Smooth muscle cell (in vitro differentiated cells): Measurements from ENCODE around the gene MMS19. TPM values are rescaled to one million over a fixed set of nuclear protein-coding genes. Genes with fewer than 3 reads are reported as not detected.

Experiments used
- DNase-seq: peaks from one replicate; lab custom pipeline; 2025; ENCODE audit not compliant: unreplicated experiment; lab: John Stamatoyannopoulos, UW
- H2AFZ ChIP-seq: fragments of 200-600 bp; sonication (generic); 2 replicates; pipeline ENCODE4 v1.6.0; 2016; ENCODE audit warnings: antibody characterized with exemption, low read depth, mild to moderate bottlenecking
- H3F3A ChIP-seq: fragments of 200-600 bp; sonication (generic); 2 replicates; pipeline ENCODE4 v1.6.0; 2017; ENCODE audit warnings: antibody characterized with exemption, low read depth
- H3K27ac ChIP-seq: fragments of 200-600 bp; sonication (generic); 2 replicates; pipeline ENCODE4 v1.5.1; 2016; ENCODE audit warnings: low read depth, mild to moderate bottlenecking
- H3K27me3 ChIP-seq: fragments of 200-600 bp; sonication (generic); 2 replicates; pipeline ENCODE4 v1.6.1; 2016; ENCODE audit warnings: low read depth, mild to moderate bottlenecking
- H3K36me3 ChIP-seq: fragments of 200-600 bp; sonication (generic); 2 replicates; pipeline ENCODE4 v1.5.1; 2016; ENCODE audit warnings: low read depth
- H3K4me1 ChIP-seq: fragments of 200-600 bp; sonication (generic); 2 replicates; pipeline ENCODE4 v1.5.1; 2016; ENCODE audit warnings: low read depth
- H3K4me2 ChIP-seq: fragments of 200-600 bp; sonication (generic); 2 replicates; pipeline ENCODE4 v1.6.0; 2016; ENCODE audit warnings: mild to moderate bottlenecking
- H3K4me3 ChIP-seq: fragments of 200-600 bp; sonication (generic); 2 replicates; pipeline ENCODE4 v1.5.1; 2016; ENCODE audit warnings: mild to moderate bottlenecking
- H3K79me2 ChIP-seq: fragments of 200-600 bp; sonication (generic); 2 replicates; pipeline ENCODE4 v1.6.0; 2016; ENCODE audit warnings: low read depth, mild to moderate bottlenecking
- H3K9ac ChIP-seq: fragments of 200-600 bp; sonication (generic); 2 replicates; pipeline ENCODE4 v1.6.0; 2016; ENCODE audit warnings: low read depth
- H3K9me3 ChIP-seq: fragments of 200-600 bp; sonication (generic); replicated peaks from 2 replicates; pipeline ENCODE4 v1.5.1; 2016; ENCODE audit warnings: low read depth
- H4K20me1 ChIP-seq: fragments of 200-600 bp; sonication (generic); 2 replicates; pipeline ENCODE4 v1.6.0; 2016; ENCODE audit warnings: low read depth
- CTCF ChIP-seq: fragments of 200-600 bp; sonication (generic); IDR thresholded peaks from 2 replicates; pipeline ENCODE4 v1.5.1; 2017; ENCODE audit warnings: borderline replicate concordance, mild to moderate bottlenecking, antibody characterized with exemption; ENCODE audit not compliant: insufficient read depth, poor library complexity, severe bottlenecking
- WGBS: methylation state at CpG from one replicate; pipeline ENCODE4 v1.1.7; 2016; ENCODE audit warnings: low lambda C conversion rate; 5-methylcytosine and 5-hydroxymethylcytosine counted together
- polyA plus RNA-seq: library from polyadenylated mRNA; unstranded; fragments of >200 nt; fragmentation: Nextera tagmentation; extraction: Ambion mirVana; gene quantifications from 2 replicates; pipeline ENCODE4 v1.2.1, GENCODE V29; 2016
- total RNA-seq: library from RNA; depleted of rRNA; stranded (reverse); fragments of >200 nt; gene quantifications from 2 replicates; pipeline ENCODE4 v1.2.3, GENCODE V29; 2014

The MMS19 gene
- total and polyA plus RNA-seq, 2 experiments from 2014 or later: 76.8 to 97.9 TPM

- Histone ChIP-seq H3K4me2 (no peak overlapping the region), H3K27me3 (no peaks in the 10 kb centered on the region), H3K27ac (peak overlapping the region; percentile 49), H3K9ac (no peak overlapping the region), H4K20me1 (peaks cover 63% of the 10 kb centered on the region), H3F3A (peaks cover 23% of the 10 kb centered on the region), H3K4me3 (no peak overlapping the region), H3K79me2 (peaks cover 23% of the 10 kb centered on the region), H3K36me3 (peaks cover 5% of the 10 kb centered on the region), H3K9me3 (no peaks in the 10 kb centered on the region), H3K4me1 (peaks cover 3% of the 10 kb centered on the region), H2AFZ (no peak overlapping the region)
- DNase-seq: no peak
- WGBS: 85% methylated on average over 3 of the region's 3 CpGs
- no peak for TF ChIP-seq CTCF
These were observed 43.7 kb downstream of the MMS19 start for GRCh38 chr10:97454330-97455036.

GRCh38 chr10:97452352-97452751, 45.9 kb downstream of the MMS19 start:
- Histone ChIP-seq H3K79me2 (peaks cover 44% of the 10 kb centered on the region), H2AFZ (no peak overlapping the region), H3K36me3 (no peaks in the 10 kb centered on the region), H3K4me3 (no peak overlapping the region), H3K27ac (no peak overlapping the region), H3K27me3 (no peaks in the 10 kb centered on the region), H3K4me1 (peaks cover 5% of the 10 kb centered on the region), H3K9me3 (no peaks in the 10 kb centered on the region), H3K4me2 (no peak overlapping the region), H3F3A (peaks cover 17% of the 10 kb centered on the region), H3K9ac (no peak overlapping the region), H4K20me1 (peaks cover 77% of the 10 kb centered on the region)
- WGBS: 97% methylated on average over 6 of the region's 6 CpGs
- no peak for DNase-seq
- TF ChIP-seq CTCF: no peak

- no peak for TF ChIP-seq CTCF
These were observed 46.6 kb downstream of the MMS19 start for GRCh38 chr10:97451605-97452004.

GRCh38 chr10:97450828-97451227, 47.4 kb downstream of the MMS19 start:
- peaks cover 7% of the 10 kb centered on the region for H3F3A ChIP-seq
- H3K36me3 ChIP-seq: no peaks in the 10 kb centered on the region
- H3K4me2 ChIP-seq: no peak overlapping the region
- no peaks in the 10 kb centered on the region for H3K9me3 ChIP-seq
- TF ChIP-seq CTCF: no peak
- DNase-seq: no peak
- H3K79me2 ChIP-seq: peaks cover 56% of the 10 kb centered on the region
- H2AFZ ChIP-seq: no peak overlapping the region
- H4K20me1 ChIP-seq: peaks cover 74% of the 10 kb centered on the region
- no peak overlapping the region for H3K4me3 ChIP-seq
- H3K27me3 ChIP-seq: no peaks in the 10 kb centered on the region
- H3K9ac ChIP-seq: no peak overlapping the region
- WGBS: 98% methylated on average over 2 of the region's 2 CpGs
- peaks cover 14% of the 10 kb centered on the region for H3K4me1 ChIP-seq
- no peak overlapping the region for H3K27ac ChIP-seq

More at GRCh38 chr10:97451605-97452004, 46.6 kb downstream of the MMS19 start:
- H4K20me1 ChIP-seq: peaks cover 75% of the 10 kb centered on the region
- no peaks in the 10 kb centered on the region for H3K27me3 ChIP-seq
- H3F3A ChIP-seq: peaks cover 12% of the 10 kb centered on the region
- H3K36me3 ChIP-seq: no peaks in the 10 kb centered on the region
- DNase-seq: no peak
- 98% methylated on average over 17 of the region's 17 CpGs for WGBS
- H3K9me3 ChIP-seq: no peaks in the 10 kb centered on the region
- no peak overlapping the region for H3K9ac ChIP-seq
- peaks cover 52% of the 10 kb centered on the region for H3K79me2 ChIP-seq
- H3K27ac ChIP-seq: no peak overlapping the region
- no peak overlapping the region for H3K4me2 ChIP-seq
- no peak overlapping the region for H3K4me3 ChIP-seq
- H3K4me1 ChIP-seq: peaks cover 12% of the 10 kb centered on the region
- no peak overlapping the region for H2AFZ ChIP-seq
